Measurements from ENCODE around the gene SGSM2. TPM values are rescaled to one million over a fixed set of nuclear protein-coding genes. Genes with fewer than 3 reads are reported as not detected.

The SGSM2 gene
- total RNA-seq, 4 donors from 2014 or later: 41.0 to 148 (median 70.0) TPM

DNA sequence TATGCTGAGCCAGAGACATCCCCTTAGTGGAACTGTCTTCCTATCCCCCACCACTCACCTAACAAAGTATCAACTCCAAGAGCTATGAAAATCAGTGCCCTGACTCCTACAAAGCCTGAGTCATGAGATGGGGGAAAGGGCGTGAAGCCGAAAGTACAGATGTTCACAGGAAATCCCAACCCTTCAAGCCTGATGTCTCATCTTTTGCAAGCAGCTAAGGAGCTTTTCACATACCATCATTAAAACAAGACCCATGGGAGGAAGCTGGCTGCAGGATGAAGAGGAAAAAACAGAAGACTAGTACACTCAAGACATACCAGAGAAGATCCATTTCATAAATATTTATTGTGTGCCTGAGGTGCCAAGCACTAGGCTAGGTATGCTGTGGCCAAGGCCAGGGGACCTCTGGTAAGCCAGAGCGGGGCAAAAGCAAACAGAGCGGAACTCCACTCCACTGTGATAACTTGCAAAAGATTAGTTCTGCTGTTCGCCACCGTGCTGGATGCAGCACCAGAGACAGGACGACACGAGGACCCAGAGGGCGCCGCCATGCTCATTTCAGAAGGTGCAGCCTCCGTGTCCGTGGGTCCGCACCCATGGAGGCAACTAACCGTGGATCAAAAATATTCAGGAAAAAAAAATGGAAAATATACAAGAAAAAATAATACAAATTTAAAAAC lies 68.1 kb downstream of the SGSM2 start:
- intact Hi-C loops (cut with DNase I; ENCODE audit: low total_unique reads): no loop called here
- Histone ChIP-seq H3K4me3 (no peak overlapping the region), H3K27me3 (no peaks in the 10 kb centered on the region), H3K36me3 (no peaks in the 10 kb centered on the region), H3K4me1 (peaks cover 39 to 59% (median 54%) of the 10 kb centered on the region in 4 donors), H3K9me3 (no peaks in the 10 kb centered on the region), H3K27ac (peak overlapping the region; percentile 98 to 100 (median 100))
- no peak for DNase-seq
- TF ChIP-seq POLR2A (IDR thresholded peaks at IDR 0.05) (no peak), POLR2AphosphoS5 (IDR thresholded peaks at IDR 0.05) (peak in 1 of 3 donors; percentile 29), EP300 (IDR thresholded peaks at IDR 0.05; ENCODE audit: low read depth) (no peak)
- TF ChIP-seq, protein P1, sequence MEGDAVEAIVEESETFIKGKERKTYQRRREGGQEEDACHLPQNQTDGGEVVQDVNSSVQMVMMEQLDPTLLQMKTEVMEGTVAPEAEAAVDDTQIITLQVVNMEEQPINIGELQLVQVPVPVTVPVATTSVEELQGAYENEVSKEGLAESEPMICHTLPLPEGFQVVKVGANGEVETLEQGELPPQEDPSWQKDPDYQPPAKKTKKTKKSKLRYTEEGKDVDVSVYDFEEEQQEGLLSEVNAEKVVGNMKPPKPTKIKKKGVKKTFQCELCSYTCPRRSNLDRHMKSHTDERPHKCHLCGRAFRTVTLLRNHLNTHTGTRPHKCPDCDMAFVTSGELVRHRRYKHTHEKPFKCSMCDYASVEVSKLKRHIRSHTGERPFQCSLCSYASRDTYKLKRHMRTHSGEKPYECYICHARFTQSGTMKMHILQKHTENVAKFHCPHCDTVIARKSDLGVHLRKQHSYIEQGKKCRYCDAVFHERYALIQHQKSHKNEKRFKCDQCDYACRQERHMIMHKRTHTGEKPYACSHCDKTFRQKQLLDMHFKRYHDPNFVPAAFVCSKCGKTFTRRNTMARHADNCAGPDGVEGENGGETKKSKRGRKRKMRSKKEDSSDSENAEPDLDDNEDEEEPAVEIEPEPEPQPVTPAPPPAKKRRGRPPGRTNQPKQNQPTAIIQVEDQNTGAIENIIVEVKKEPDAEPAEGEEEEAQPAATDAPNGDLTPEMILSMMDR (IDR thresholded peaks at IDR 0.05): no peak
- in situ Hi-C loops (cut with MboI; ENCODE audit: low pct_ligation_motif_present in 1 of 4, low pct_unique_long_range_greater_than_20kb in 1 of 4, low sequenced_read_pairs in 3 of 4): no loop called here
- 69 to 80% methylated on average over 10 to 14 of the region's 14 CpGs for WGBS, 2 donors (ENCODE audit: low coverage in 1 of 2)

DNA sequence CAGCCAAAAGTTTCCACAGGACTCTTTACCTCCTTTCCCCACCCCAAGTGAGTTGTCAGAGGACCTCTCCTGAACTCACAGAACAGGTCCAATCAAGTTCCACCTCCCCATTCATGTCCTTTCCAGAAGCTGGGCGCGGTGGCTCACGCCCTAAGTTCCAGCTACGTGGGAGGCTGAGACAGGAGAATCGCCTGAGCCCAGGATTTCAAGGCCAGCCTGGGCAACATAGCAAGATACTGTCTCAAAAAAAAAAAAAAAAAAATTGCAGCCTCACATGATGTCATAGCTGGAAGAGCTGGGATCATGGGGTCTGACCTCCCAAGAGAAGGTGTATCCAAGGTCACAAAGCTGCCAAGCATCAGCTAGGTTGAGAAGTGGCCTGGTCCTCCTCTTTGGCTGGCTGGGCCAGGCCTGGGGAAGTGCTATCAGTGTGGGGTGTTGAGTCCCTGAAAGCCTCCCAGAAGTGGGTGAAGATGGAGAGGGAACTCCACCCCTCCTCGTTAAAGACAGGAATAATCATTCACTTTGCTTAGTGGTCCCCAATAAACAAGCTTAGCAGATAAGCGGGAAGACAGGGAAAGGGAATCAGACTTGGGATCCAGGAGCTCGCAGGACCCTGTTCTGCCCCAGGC lies 69.1 kb downstream of the SGSM2 start:
- H3K4me1 ChIP-seq: peaks cover 39 to 59% (median 54%) of the 10 kb centered on the region in 4 donors

DNA sequence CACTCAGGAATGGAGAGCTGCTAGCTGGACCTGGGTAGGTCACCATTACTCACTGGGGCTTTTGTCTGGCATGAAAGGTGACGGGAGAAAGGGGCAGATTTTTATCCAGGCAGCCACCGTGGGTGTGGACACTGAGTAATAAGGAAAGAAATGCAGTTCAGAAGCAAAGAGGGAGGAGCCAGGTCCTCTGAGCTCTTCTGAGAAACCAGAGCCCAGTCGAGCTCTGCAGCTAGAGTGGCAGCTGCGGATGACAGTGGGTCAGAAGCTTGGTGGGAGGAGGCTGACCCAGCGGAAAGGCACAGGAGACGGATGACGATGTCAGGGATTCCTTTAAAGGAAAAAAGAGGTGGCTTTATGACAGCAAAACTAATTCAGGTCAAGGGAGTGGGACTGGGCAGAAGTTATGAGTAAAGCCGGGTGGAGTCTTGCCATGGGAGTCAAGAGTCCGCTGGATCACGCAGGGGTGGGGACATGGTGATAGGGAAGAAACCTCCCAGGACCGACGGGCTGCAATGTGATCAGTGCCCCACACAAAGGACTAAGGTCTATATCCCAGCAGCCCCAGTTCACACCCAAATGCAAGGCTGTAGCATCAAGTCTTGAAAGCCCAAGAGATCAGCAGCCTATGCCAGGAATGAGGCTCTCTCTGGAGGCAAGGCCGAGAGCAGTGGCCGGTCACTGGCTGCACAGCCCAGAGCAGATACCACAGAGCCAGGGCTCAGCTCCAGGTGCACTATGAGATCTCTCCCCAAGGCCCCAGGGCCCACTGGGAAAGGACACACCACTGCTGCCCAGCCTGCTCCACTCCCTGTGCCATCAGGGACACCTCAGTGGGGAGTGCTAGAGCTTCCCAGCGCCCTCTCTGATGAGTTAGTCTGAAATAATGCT lies 69.8 kb downstream of the SGSM2 start:
- TF ChIP-seq POLR2AphosphoS5 (IDR thresholded peaks at IDR 0.05): peak; percentile 61 to 76 (median 63)
- TF ChIP-seq EP300 (IDR thresholded peaks at IDR 0.05; ENCODE audit: low read depth): no peak
- TF ChIP-seq, protein P1 (IDR thresholded peaks at IDR 0.05): no peak
- TF ChIP-seq POLR2A (IDR thresholded peaks at IDR 0.05): peak; percentile 69
- intact Hi-C loops (cut with DNase I; ENCODE audit: low total_unique reads): no loop called here
- DNase-seq: peak; percentile 91
- in situ Hi-C loops (cut with MboI; ENCODE audit: low pct_ligation_motif_present in 1 of 4, low pct_unique_long_range_greater_than_20kb in 1 of 4, low sequenced_read_pairs in 3 of 4): no loop called here
- peaks cover 39 to 59% (median 54%) of the 10 kb centered on the region in 4 donors for H3K4me1 ChIP-seq
- no peak overlapping the region for H3K4me3 ChIP-seq
- no peaks in the 10 kb centered on the region for H3K9me3 ChIP-seq
- peak overlapping the region; percentile 98 to 100 (median 100) for H3K27ac ChIP-seq
- no peaks in the 10 kb centered on the region for H3K27me3 ChIP-seq
- no peaks in the 10 kb centered on the region for H3K36me3 ChIP-seq
- 14 to 26% methylated on average over 7 to 15 of the region's 15 CpGs for WGBS, 2 donors (ENCODE audit: low coverage in 1 of 2)

More for the DNA sequence above, 69.1 kb downstream of the SGSM2 start:
- H3K36me3 ChIP-seq: no peaks in the 10 kb centered on the region
- no peak overlapping the region for H3K4me3 ChIP-seq
- DNase-seq: peak; percentile 79
- WGBS, 2 donors (ENCODE audit: low coverage in 1 of 2): 50 to 67% methylated on average over 3 to 8 of the region's 8 CpGs
- no peaks in the 10 kb centered on the region for H3K27me3 ChIP-seq
- intact Hi-C loops (cut with DNase I; ENCODE audit: low total_unique reads) (no loop called here), in situ Hi-C loops (cut with MboI; ENCODE audit: low pct_ligation_motif_present in 1 of 4, low pct_unique_long_range_greater_than_20kb in 1 of 4, low sequenced_read_pairs in 3 of 4) (no loop called here)
- TF ChIP-seq, protein P1 (IDR thresholded peaks at IDR 0.05): no peak
- peak in 1 of 3 donors; percentile 57 for TF ChIP-seq POLR2AphosphoS5 (IDR thresholded peaks at IDR 0.05)
- no peak for TF ChIP-seq POLR2A (IDR thresholded peaks at IDR 0.05)
- TF ChIP-seq EP300 (IDR thresholded peaks at IDR 0.05; ENCODE audit: low read depth): peak; percentile 12
- peak overlapping the region; percentile 98 to 100 (median 100) for H3K27ac ChIP-seq
- no peaks in the 10 kb centered on the region for H3K9me3 ChIP-seq

DNA sequence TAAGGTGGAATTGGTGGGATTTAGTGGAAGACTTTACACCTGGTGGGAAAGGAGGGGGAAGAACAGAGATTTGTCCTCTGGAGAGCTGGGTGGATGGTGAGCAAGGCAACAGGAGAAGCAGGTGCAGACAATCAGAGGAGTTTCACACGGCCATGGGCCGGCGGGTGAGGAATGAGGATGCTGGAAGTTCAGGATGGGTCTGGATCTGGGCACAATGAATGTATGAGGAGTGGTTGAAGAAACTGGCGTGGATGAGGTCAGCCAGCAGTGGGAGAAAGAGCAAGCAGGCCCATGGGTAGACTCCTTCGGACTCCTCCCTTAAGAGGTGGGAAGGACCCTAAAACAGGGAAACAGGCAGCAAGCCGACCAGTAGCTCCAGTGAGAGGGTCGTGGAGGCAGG lies 73.7 kb downstream of the SGSM2 start:
- Histone ChIP-seq H3K4me1 (peaks cover 11 to 26% (median 20%) of the 10 kb centered on the region in 4 donors), H3K4me3 (no peak overlapping the region), H3K27me3 (no peaks in the 10 kb centered on the region), H3K36me3 (no peaks in the 10 kb centered on the region), H3K27ac (no peak overlapping the region), H3K9me3 (no peaks in the 10 kb centered on the region)
- 85 to 94% methylated on average over 6 to 7 of the region's 7 CpGs for WGBS, 2 donors (ENCODE audit: low coverage in 1 of 2)
- TF ChIP-seq, protein P1 (IDR thresholded peaks at IDR 0.05): no peak
- no peak for TF ChIP-seq EP300 (IDR thresholded peaks at IDR 0.05; ENCODE audit: low read depth)
- TF ChIP-seq POLR2A (IDR thresholded peaks at IDR 0.05): no peak
- no peak for TF ChIP-seq POLR2AphosphoS5 (IDR thresholded peaks at IDR 0.05)
- intact Hi-C loops (cut with DNase I; ENCODE audit: low total_unique reads): no loop called here
- in situ Hi-C loops (cut with MboI; ENCODE audit: low pct_ligation_motif_present in 1 of 4, low pct_unique_long_range_greater_than_20kb in 1 of 4, low sequenced_read_pairs in 3 of 4): no loop called here
- no peak for DNase-seq
